ENCODE results near the gene DNAJC4.

Gene DNAJC4

GRCh38 chr11:64185175-64185692, 45.1 kb upstream of the DNAJC4 start:
- Histone ChIP-seq H3K4me3 (ENCODE audit: low read depth, low read length) (peak overlapping the region; percentile 85), H3K4me1 (peaks cover 4% of the 10 kb centered on the region), H3K4me2 (ENCODE audit: low read length) (peak overlapping the region; percentile 83), H3K27me3 (ENCODE audit: control insufficient read depth, insufficient read depth, low read length) (no peaks in the 10 kb centered on the region), H3K27ac (peak overlapping the region; percentile 75), H3K9ac (no peak overlapping the region), H2AFZ (peak overlapping the region; percentile 81), H3K9me3 (ENCODE audit: control insufficient read depth, low read length) (no peaks in the 10 kb centered on the region), H3K36me3 (ENCODE audit: control insufficient read depth, insufficient read depth, low read length) (no peaks in the 10 kb centered on the region), H3K79me2 (peaks cover 3% of the 10 kb centered on the region)
- no peak for TF ChIP-seq CTCF (IDR thresholded peaks at IDR 0.05)

GRCh38 chr11:64185693-64186491, 44.5 kb upstream of the DNAJC4 start, which contains the start of gene STIP1:
STIP1 (plus strand) TSS chr11:64186171; CDS start chr11:64186262, 91 bp downstream.
- H3K27me3 ChIP-seq (ENCODE audit: control insufficient read depth, insufficient read depth, low read length), result no peaks in the 10 kb centered on the region
- TF ChIP-seq CTCF (IDR thresholded peaks at IDR 0.05), result peak; percentile 35
- no peak within 1 kb of the TSS for H3K9ac ChIP-seq
- peak within 1 kb of the TSS; percentile 85 for H3K4me3 ChIP-seq (ENCODE audit: low read depth, low read length)
- H3K4me1 ChIP-seq, result peaks cover 4% of the 10 kb centered on the region
- H3K9me3 ChIP-seq (ENCODE audit: control insufficient read depth, low read length), result no peaks in the 10 kb centered on the region
- H3K79me2 ChIP-seq, result peaks cover 6% of the 10 kb centered on the region
- H3K27ac ChIP-seq, result peak within 1 kb of the TSS; percentile 75
- H2AFZ ChIP-seq, result peak within 1 kb of the TSS; percentile 81
- H3K4me2 ChIP-seq (ENCODE audit: low read length), result peak within 1 kb of the TSS; percentile 83
- H3K36me3 ChIP-seq (ENCODE audit: control insufficient read depth, insufficient read depth, low read length), result no peaks in the 10 kb centered on the region

- H3K9ac ChIP-seq, result no peak overlapping the region
- no peak overlapping the region for H3K4me2 ChIP-seq (ENCODE audit: low read length)
- no peak overlapping the region for H2AFZ ChIP-seq
- H3K27me3 ChIP-seq (ENCODE audit: control insufficient read depth, insufficient read depth, low read length), result no peaks in the 10 kb centered on the region
- no peaks in the 10 kb centered on the region for H3K36me3 ChIP-seq (ENCODE audit: control insufficient read depth, insufficient read depth, low read length)
- H3K4me1 ChIP-seq, result peaks cover 1% of the 10 kb centered on the region
- no peaks in the 10 kb centered on the region for H3K9me3 ChIP-seq (ENCODE audit: control insufficient read depth, low read length)
- H3K27ac ChIP-seq, result no peak overlapping the region
- no peak for TF ChIP-seq CTCF (IDR thresholded peaks at IDR 0.05)
- H3K79me2 ChIP-seq, result peaks cover 6% of the 10 kb centered on the region
- no peak overlapping the region for H3K4me3 ChIP-seq (ENCODE audit: low read depth, low read length)
These were observed 43.7 kb upstream of the DNAJC4 start for GRCh38 chr11:64186492-64187165.

- H3K27ac ChIP-seq, result no peak overlapping the region
- H3K27me3 ChIP-seq (ENCODE audit: control insufficient read depth, insufficient read depth, low read length), result no peaks in the 10 kb centered on the region
- no peak overlapping the region for H3K9ac ChIP-seq
- H3K4me3 ChIP-seq (ENCODE audit: low read depth, low read length), result no peak overlapping the region
- H3K4me2 ChIP-seq (ENCODE audit: low read length), result no peak overlapping the region
- H3K36me3 ChIP-seq (ENCODE audit: control insufficient read depth, insufficient read depth, low read length), result no peaks in the 10 kb centered on the region
- H2AFZ ChIP-seq, result no peak overlapping the region
- no peaks in the 10 kb centered on the region for H3K4me1 ChIP-seq
- TF ChIP-seq CTCF (IDR thresholded peaks at IDR 0.05), result no peak
- H3K79me2 ChIP-seq, result peaks cover 3% of the 10 kb centered on the region
- H3K9me3 ChIP-seq (ENCODE audit: control insufficient read depth, low read length), result no peaks in the 10 kb centered on the region
These were observed 37.9 kb upstream of the DNAJC4 start for GRCh38 chr11:64192434-64192833.
